ENCODE data around the gene GALNT15.

Gene GALNT15

GRCh38 chr3:16257309-16257708, 82.8 kb downstream of the GALNT15 start:
- no peak for DNase-seq (ENCODE audit: low read depth)
- no peaks in the 10 kb centered on the region for H3K9me3 ChIP-seq (ENCODE audit: control insufficient read depth, low read length)

GRCh38 chr3:16258177-16258576, 83.7 kb downstream of the GALNT15 start:
- Histone ChIP-seq H3K9me3 (ENCODE audit: control insufficient read depth, low read length) (no peaks in the 10 kb centered on the region), H3K4me1 (ENCODE audit: control insufficient read depth, insufficient read depth, low read length) (peaks cover 54% of the 10 kb centered on the region), H3K36me3 (ENCODE audit: control insufficient read depth, insufficient read depth, low read length, severe bottlenecking) (peaks cover 17% of the 10 kb centered on the region), H3K4me3 (ENCODE audit: low read length) (no peak overlapping the region), H3K27me3 (replicated peaks; ENCODE audit: control insufficient read depth, insufficient read depth, low read length) (no peaks in the 10 kb centered on the region), H3K9ac (ENCODE audit: low read length) (peak overlapping the region; percentile 11)
- DNase-seq (ENCODE audit: low read depth) = no peak

More at GRCh38 chr3:16257309-16257708, 82.8 kb downstream of the GALNT15 start:
- Histone ChIP-seq H3K27me3 (replicated peaks; ENCODE audit: control insufficient read depth, insufficient read depth, low read length) (no peaks in the 10 kb centered on the region), H3K36me3 (ENCODE audit: control insufficient read depth, insufficient read depth, low read length, severe bottlenecking) (peaks cover 17% of the 10 kb centered on the region), H3K4me3 (ENCODE audit: low read length) (no peak overlapping the region), H3K4me1 (ENCODE audit: control insufficient read depth, insufficient read depth, low read length) (peaks cover 59% of the 10 kb centered on the region), H3K9ac (ENCODE audit: low read length) (no peak overlapping the region)

GRCh38 chr3:16258866-16259265, 84.4 kb downstream of the GALNT15 start:
- H3K36me3 ChIP-seq (ENCODE audit: control insufficient read depth, insufficient read depth, low read length, severe bottlenecking) = peaks cover 17% of the 10 kb centered on the region
- no peaks in the 10 kb centered on the region for H3K27me3 ChIP-seq (replicated peaks; ENCODE audit: control insufficient read depth, insufficient read depth, low read length)
- DNase-seq (ENCODE audit: low read depth) = no peak
- peak overlapping the region; percentile 11 for H3K9ac ChIP-seq (ENCODE audit: low read length)
- H3K4me1 ChIP-seq (ENCODE audit: control insufficient read depth, insufficient read depth, low read length) = peaks cover 54% of the 10 kb centered on the region
- H3K9me3 ChIP-seq (ENCODE audit: control insufficient read depth, low read length) = no peaks in the 10 kb centered on the region
- no peak overlapping the region for H3K4me3 ChIP-seq (ENCODE audit: low read length)

DNA sequence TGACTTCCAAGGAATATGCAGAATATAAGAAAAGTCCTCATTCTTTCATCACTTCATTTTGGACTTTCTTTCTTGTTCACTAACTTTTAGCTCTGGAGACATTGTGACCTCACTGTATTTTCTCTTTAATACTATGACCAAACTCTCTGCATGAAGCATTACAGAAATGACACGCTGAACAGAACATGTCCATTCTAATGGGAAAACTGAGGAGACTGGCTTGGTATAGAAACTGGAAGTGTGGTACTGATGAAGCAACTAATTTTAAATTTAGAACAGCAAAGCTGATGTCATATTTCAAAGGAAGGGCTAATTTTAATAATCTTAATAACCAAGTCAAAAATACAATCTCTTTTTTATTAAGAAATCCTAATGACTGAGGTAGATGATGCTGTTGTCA, 85.6 kb downstream of the GALNT15 start:
- DNase-seq (ENCODE audit: low read depth) = no peak
- Histone ChIP-seq H3K4me3 (ENCODE audit: low read length) (no peak overlapping the region), H3K36me3 (ENCODE audit: control insufficient read depth, insufficient read depth, low read length, severe bottlenecking) (peaks cover 17% of the 10 kb centered on the region), H3K9ac (ENCODE audit: low read length) (no peak overlapping the region), H3K4me1 (ENCODE audit: control insufficient read depth, insufficient read depth, low read length) (peaks cover 56% of the 10 kb centered on the region), H3K9me3 (ENCODE audit: control insufficient read depth, low read length) (no peaks in the 10 kb centered on the region), H3K27me3 (replicated peaks; ENCODE audit: control insufficient read depth, insufficient read depth, low read length) (no peaks in the 10 kb centered on the region)

DNA sequence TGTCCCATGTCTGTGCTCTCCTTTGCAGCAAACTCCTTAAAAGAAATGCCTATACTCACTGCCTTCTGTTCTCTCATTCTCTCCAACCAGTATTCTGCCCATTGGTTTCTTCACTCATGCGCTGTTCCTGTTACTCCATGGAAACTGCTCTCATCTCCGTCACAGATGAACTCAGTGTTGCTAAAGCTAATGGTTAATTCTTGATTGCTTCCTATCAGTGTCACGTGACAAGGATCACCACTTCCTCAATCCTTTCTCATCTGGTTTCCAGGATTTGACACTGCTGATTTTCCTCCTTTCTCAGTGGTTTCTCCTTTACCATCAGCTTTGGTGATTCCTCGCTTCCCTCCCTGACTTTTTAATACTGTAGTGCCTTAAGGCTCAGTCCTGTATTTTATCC, 87.7 kb downstream of the GALNT15 start:
- H3K36me3 ChIP-seq (ENCODE audit: control insufficient read depth, insufficient read depth, low read length, severe bottlenecking) = peaks cover 17% of the 10 kb centered on the region
- no peak overlapping the region for H3K9ac ChIP-seq (ENCODE audit: low read length)
- DNase-seq (ENCODE audit: low read depth) = no peak
- H3K27me3 ChIP-seq (replicated peaks; ENCODE audit: control insufficient read depth, insufficient read depth, low read length) = no peaks in the 10 kb centered on the region
- H3K9me3 ChIP-seq (ENCODE audit: control insufficient read depth, low read length) = no peaks in the 10 kb centered on the region
- peaks cover 63% of the 10 kb centered on the region for H3K4me1 ChIP-seq (ENCODE audit: control insufficient read depth, insufficient read depth, low read length)
- no peak overlapping the region for H3K4me3 ChIP-seq (ENCODE audit: low read length)

DNA sequence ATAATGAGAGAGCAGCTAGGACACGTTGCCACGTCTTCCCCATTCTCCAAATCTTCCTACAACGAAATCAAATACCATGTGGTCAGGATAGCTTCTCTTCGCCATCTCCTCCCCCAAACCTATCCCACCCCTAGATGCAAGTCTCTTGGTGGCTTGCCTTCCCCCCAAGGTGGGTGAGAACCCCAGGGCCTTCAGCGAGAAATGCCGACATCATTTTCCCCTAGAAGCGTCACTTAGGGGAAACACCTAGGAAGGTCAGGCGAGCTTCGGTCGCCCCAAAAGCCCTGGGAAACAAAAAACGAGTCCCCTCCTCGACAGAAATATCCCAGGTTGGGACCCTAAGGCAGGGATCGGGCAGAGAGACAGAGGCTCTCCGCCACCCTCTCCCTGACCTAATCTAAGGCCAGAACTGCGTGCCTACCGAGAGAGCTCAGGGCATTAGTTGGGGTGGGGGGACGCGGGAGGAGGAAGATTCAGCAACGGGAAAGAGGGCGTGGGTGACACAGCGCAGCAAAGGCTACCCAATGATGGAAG, 89.8 kb downstream of the GALNT15 start:
- H3K27me3 ChIP-seq (replicated peaks; ENCODE audit: control insufficient read depth, insufficient read depth, low read length) = no peaks in the 10 kb centered on the region
- peak overlapping the region; percentile 99 for H3K9ac ChIP-seq (ENCODE audit: low read length)
- H3K36me3 ChIP-seq (ENCODE audit: control insufficient read depth, insufficient read depth, low read length, severe bottlenecking) = peaks cover 13% of the 10 kb centered on the region
- peaks cover 54% of the 10 kb centered on the region for H3K4me1 ChIP-seq (ENCODE audit: control insufficient read depth, insufficient read depth, low read length)
- H3K9me3 ChIP-seq (ENCODE audit: control insufficient read depth, low read length) = no peaks in the 10 kb centered on the region
- no peak for DNase-seq (ENCODE audit: low read depth)
- peak overlapping the region; percentile 88 for H3K4me3 ChIP-seq (ENCODE audit: low read length)

DNA sequence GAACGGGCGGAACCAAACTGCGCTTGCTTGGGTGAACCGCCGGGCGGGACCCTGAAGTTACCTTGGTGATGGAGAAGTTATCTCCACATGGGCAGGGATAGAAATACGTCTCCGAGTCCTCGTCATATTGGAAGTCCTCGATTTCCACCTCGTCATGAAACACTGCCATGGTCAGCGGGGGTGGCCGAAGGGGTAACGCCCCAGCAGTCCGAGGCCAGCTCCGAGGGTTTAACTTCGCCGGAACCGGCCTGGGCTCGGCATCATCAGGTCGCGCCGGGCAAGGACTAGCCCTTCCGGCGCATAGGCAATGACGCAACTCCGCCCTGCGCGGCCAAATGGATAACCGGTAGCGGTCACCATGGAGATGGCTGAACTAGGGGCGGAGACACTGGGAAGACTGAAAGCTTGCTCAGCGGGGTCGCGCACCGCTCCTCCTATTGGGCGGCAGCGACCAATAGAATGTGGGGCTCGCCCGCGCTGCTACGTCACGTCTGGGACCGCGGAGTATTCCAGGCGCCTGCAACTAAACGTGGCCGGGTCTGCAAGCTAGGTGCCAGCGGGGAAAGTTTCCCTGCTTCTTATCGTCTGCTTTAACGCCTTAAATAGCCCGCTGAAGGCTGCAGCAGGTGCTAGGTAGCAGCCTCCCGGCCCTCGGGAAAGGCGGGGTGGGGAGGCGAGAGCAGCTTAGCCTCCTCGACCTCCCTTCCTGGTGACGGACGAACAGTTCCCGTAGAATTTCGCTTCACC, 90.4 kb downstream of the GALNT15 start, which contains the start of the genes DPH3 and OXNAD1:
DPH3 (minus strand) TSS at position 236 of the 747 bp plus-strand sequence; CDS start at position 169, 67 bp downstream.
OXNAD1 (plus strand) TSS at position 505 of the 747 bp plus-strand sequence. CDS start 5,741 bp downstream, outside the sequence.
- Histone ChIP-seq H3K9me3 (ENCODE audit: control insufficient read depth, low read length) (no peaks in the 10 kb centered on the region), H3K9ac (ENCODE audit: low read length) (peak within 1 kb of the TSS; percentile 99), H3K4me3 (ENCODE audit: low read length) (peak within 1 kb of the TSS; percentile 88), H3K36me3 (ENCODE audit: control insufficient read depth, insufficient read depth, low read length, severe bottlenecking) (peaks cover 8% of the 10 kb centered on the region), H3K27me3 (replicated peaks; ENCODE audit: control insufficient read depth, insufficient read depth, low read length) (no peaks in the 10 kb centered on the region), H3K4me1 (ENCODE audit: control insufficient read depth, insufficient read depth, low read length) (peaks cover 52% of the 10 kb centered on the region)
- DNase-seq (ENCODE audit: low read depth) = peak; percentile 100

DNA sequence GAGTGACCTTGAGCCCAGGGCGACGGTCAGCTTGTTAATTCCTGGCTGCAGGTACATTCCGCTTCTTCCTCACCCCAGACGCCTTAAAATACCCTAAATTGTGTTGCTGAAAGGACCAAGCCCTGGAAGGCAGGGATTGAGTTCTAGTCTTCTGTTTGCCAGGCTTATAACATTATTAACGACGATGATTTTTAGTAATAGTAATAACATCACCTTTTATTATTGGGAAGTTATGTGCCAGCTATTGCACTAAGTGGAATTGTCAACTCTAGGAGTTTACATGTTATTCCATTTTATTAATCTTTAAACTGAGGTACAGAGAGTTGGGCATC, 90.9 kb downstream of the GALNT15 start:
- Histone ChIP-seq H3K4me3 (ENCODE audit: low read length) (peak overlapping the region; percentile 88), H3K36me3 (ENCODE audit: control insufficient read depth, insufficient read depth, low read length, severe bottlenecking) (peaks cover 6% of the 10 kb centered on the region), H3K27me3 (replicated peaks; ENCODE audit: control insufficient read depth, insufficient read depth, low read length) (no peaks in the 10 kb centered on the region), H3K9me3 (ENCODE audit: control insufficient read depth, low read length) (no peaks in the 10 kb centered on the region), H3K9ac (ENCODE audit: low read length) (peak overlapping the region; percentile 99), H3K4me1 (ENCODE audit: control insufficient read depth, insufficient read depth, low read length) (peaks cover 46% of the 10 kb centered on the region)
- DNase-seq (ENCODE audit: low read depth) = no peak

DNA sequence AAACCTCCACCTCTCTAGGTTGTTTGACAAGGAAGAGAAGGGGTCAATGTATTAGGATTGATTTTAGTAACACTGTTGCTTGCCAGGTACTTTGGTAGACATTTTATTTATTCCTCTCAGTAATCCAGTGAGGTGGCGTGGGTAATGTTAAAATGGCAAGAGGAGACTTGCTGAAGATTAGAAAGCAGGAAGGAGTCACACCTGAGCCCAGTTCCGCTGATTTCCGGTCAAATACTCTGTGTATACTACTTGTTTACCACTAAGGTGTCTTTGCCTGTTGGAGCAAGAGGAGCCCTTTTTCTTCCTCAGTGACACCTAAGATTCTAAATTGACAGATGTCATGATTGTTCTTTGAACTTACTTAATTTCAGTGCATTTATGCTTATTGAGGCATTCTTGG, 92.2 kb downstream of the GALNT15 start:
- Histone ChIP-seq H3K9ac (ENCODE audit: low read length) (peak overlapping the region; percentile 99), H3K4me3 (ENCODE audit: low read length) (peak overlapping the region; percentile 88), H3K27me3 (replicated peaks; ENCODE audit: control insufficient read depth, insufficient read depth, low read length) (no peaks in the 10 kb centered on the region), H3K36me3 (ENCODE audit: control insufficient read depth, insufficient read depth, low read length, severe bottlenecking) (peaks cover 17% of the 10 kb centered on the region), H3K4me1 (ENCODE audit: control insufficient read depth, insufficient read depth, low read length) (peaks cover 36% of the 10 kb centered on the region), H3K9me3 (ENCODE audit: control insufficient read depth, low read length) (no peaks in the 10 kb centered on the region)
- no peak for DNase-seq (ENCODE audit: low read depth)

- Histone ChIP-seq H3K36me3 (ENCODE audit: control insufficient read depth, insufficient read depth, low read length, severe bottlenecking) (peaks cover 48% of the 10 kb centered on the region), H3K27me3 (replicated peaks; ENCODE audit: control insufficient read depth, insufficient read depth, low read length) (no peaks in the 10 kb centered on the region), H3K4me3 (ENCODE audit: low read length) (no peak overlapping the region), H3K4me1 (ENCODE audit: control insufficient read depth, insufficient read depth, low read length) (peaks cover 21% of the 10 kb centered on the region), H3K9ac (ENCODE audit: low read length) (no peak overlapping the region), H3K9me3 (ENCODE audit: control insufficient read depth, low read length) (no peaks in the 10 kb centered on the region)
- no peak for DNase-seq (ENCODE audit: low read depth)
Observed at GRCh38 chr3:16270855-16271254, 96.4 kb downstream of the GALNT15 start.

GRCh38 chr3:16272588-16272987, 98.1 kb downstream of the GALNT15 start:
- DNase-seq (ENCODE audit: low read depth) = no peak
- H3K9ac ChIP-seq (ENCODE audit: low read length) = no peak overlapping the region
- peaks cover 6% of the 10 kb centered on the region for H3K4me1 ChIP-seq (ENCODE audit: control insufficient read depth, insufficient read depth, low read length)
- H3K4me3 ChIP-seq (ENCODE audit: low read length) = no peak overlapping the region
- peaks cover 53% of the 10 kb centered on the region for H3K36me3 ChIP-seq (ENCODE audit: control insufficient read depth, insufficient read depth, low read length, severe bottlenecking)
- H3K9me3 ChIP-seq (ENCODE audit: control insufficient read depth, low read length) = no peaks in the 10 kb centered on the region
- no peaks in the 10 kb centered on the region for H3K27me3 ChIP-seq (replicated peaks; ENCODE audit: control insufficient read depth, insufficient read depth, low read length)
